ENCODE measurements around the gene GADL1.

Gene GADL1

GRCh38 chr3:30862004-30862403, 32.5 kb downstream of the GADL1 start:
- no peak for TF ChIP-seq CTCF (conservative IDR thresholded peaks at IDR 0.05)
- no peak overlapping the region for H3K27ac ChIP-seq

- no peak for TF ChIP-seq CTCF (conservative IDR thresholded peaks at IDR 0.05)
- no peak overlapping the region for H3K27ac ChIP-seq
Observed at GRCh38 chr3:30858894-30859389, 35.5 kb downstream of the GADL1 start.

- no peak overlapping the region; the same call in 1 of the 2 replicates for H3K27ac ChIP-seq
- no peak for TF ChIP-seq CTCF (conservative IDR thresholded peaks at IDR 0.05)
Observed at GRCh38 chr3:30855400-30856292, 38.8 kb downstream of the GADL1 start.

GRCh38 chr3:30852833-30853232, 41.6 kb downstream of the GADL1 start:
- TF ChIP-seq CTCF (conservative IDR thresholded peaks at IDR 0.05), result no peak

GRCh38 chr3:30848087-30848779, 46.2 kb downstream of the GADL1 start:
- no peak overlapping the region for H3K27ac ChIP-seq
- TF ChIP-seq CTCF (conservative IDR thresholded peaks at IDR 0.05), result no peak

More at GRCh38 chr3:30852833-30853232, 41.6 kb downstream of the GADL1 start:
- H3K27ac ChIP-seq, result no peak overlapping the region

- TF ChIP-seq CTCF (conservative IDR thresholded peaks at IDR 0.05), result no peak
- no peak overlapping the region for H3K27ac ChIP-seq
Observed at GRCh38 chr3:30847592-30847991, 46.9 kb downstream of the GADL1 start.

GRCh38 chr3:30845606-30846005, 48.9 kb downstream of the GADL1 start:
- no peak for TF ChIP-seq CTCF (conservative IDR thresholded peaks at IDR 0.05)
- H3K27ac ChIP-seq, result no peak overlapping the region

All from VCaP (cell line).